ENCODE results near the gene HOXB8.

The HOXB8 gene

GRCh38 chr17:48642843-48643696 lies 28.0 kb upstream of the HOXB8 start:
- DNase-seq: no peak
- Mint-ChIP-seq H3K27ac (no peak overlapping the region), H3K4me1 (peaks cover 33% of the 10 kb centered on the region), H3K4me3 (no peak overlapping the region), H3K36me3 (peaks cover 2% of the 10 kb centered on the region), H3K9me3 (no peaks in the 10 kb centered on the region), H3K27me3 (peaks cover 100% of the 10 kb centered on the region)
- CTCF ChIA-PET: interaction anchor here (1.1 kb wide), 1 partner anchor 29 kb away, joined by 3 read pairs; no protein-coding TSS in a partner anchor

- Mint-ChIP-seq H3K9me3 (no peaks in the 10 kb centered on the region), H3K27ac (no peak overlapping the region), H3K4me3 (no peak overlapping the region), H3K27me3 (peaks cover 100% of the 10 kb centered on the region), H3K36me3 (peaks cover 2% of the 10 kb centered on the region), H3K4me1 (peaks cover 26% of the 10 kb centered on the region)
- no peak for DNase-seq
- CTCF ChIA-PET: no interaction called here
Observed at GRCh38 chr17:48642059-48642842, 27.2 kb upstream of the HOXB8 start.

- DNase-seq: no peak
- Mint-ChIP-seq H3K36me3 (peaks cover 2% of the 10 kb centered on the region), H3K4me3 (no peak overlapping the region), H3K27ac (peak overlapping the region; percentile 11), H3K9me3 (no peaks in the 10 kb centered on the region), H3K4me1 (peaks cover 26% of the 10 kb centered on the region), H3K27me3 (peaks cover 100% of the 10 kb centered on the region)
- CTCF ChIA-PET: interaction anchor here (0.5 to 1.7 kb wide), 2 partner anchors 41 to 83 kb away, joined by 3 to 7 read pairs; no protein-coding TSS in a partner anchor
Observed at GRCh38 chr17:48641541-48642058, 26.5 kb upstream of the HOXB8 start.

GRCh38 chr17:48640858-48641180 lies 25.7 kb upstream of the HOXB8 start:
- DNase-seq: no peak
- Mint-ChIP-seq H3K9me3 (no peaks in the 10 kb centered on the region), H3K27ac (no peak overlapping the region), H3K4me1 (peaks cover 24% of the 10 kb centered on the region), H3K4me3 (no peak overlapping the region), H3K36me3 (peaks cover 2% of the 10 kb centered on the region), H3K27me3 (peaks cover 100% of the 10 kb centered on the region)
- CTCF ChIA-PET: interaction anchor here (0.8 to 1.7 kb wide), 2 partner anchors 39 to 83 kb away, joined by 4 to 7 read pairs; no protein-coding TSS in a partner anchor

- Mint-ChIP-seq H3K9me3 (no peaks in the 10 kb centered on the region), H3K4me3 (no peak overlapping the region), H3K27ac (no peak overlapping the region), H3K36me3 (peaks cover 2% of the 10 kb centered on the region), H3K4me1 (peaks cover 18% of the 10 kb centered on the region), H3K27me3 (peaks cover 100% of the 10 kb centered on the region)
- CTCF ChIA-PET: interaction anchor here (0.8 to 1.7 kb wide), 2 partner anchors 38 to 84 kb away, joined by 4 to 7 read pairs; no protein-coding TSS in a partner anchor
- no peak for DNase-seq
Observed at GRCh38 chr17:48639982-48640857, 25.1 kb upstream of the HOXB8 start.

- no peaks in the 10 kb centered on the region for H3K9me3 Mint-ChIP-seq
- H3K27ac Mint-ChIP-seq: no peak overlapping the region
- no peak for DNase-seq
- peaks cover 21% of the 10 kb centered on the region for H3K4me1 Mint-ChIP-seq
- H3K4me3 Mint-ChIP-seq: no peak overlapping the region
- H3K36me3 Mint-ChIP-seq: peaks cover 2% of the 10 kb centered on the region
- CTCF ChIA-PET: interaction anchor here (1.1 kb wide), 1 partner anchor 25 kb away, joined by 3 read pairs; no protein-coding TSS in a partner anchor
- H3K27me3 Mint-ChIP-seq: peaks cover 100% of the 10 kb centered on the region
Observed at GRCh38 chr17:48639136-48639535, 24.0 kb upstream of the HOXB8 start.

- Mint-ChIP-seq H3K4me1 (peaks cover 22% of the 10 kb centered on the region), H3K27ac (no peak overlapping the region), H3K4me3 (no peak overlapping the region), H3K36me3 (peaks cover 2% of the 10 kb centered on the region), H3K9me3 (no peaks in the 10 kb centered on the region), H3K27me3 (peaks cover 100% of the 10 kb centered on the region)
- DNase-seq: no peak
- CTCF ChIA-PET: interaction anchor here (1.0 to 2.4 kb wide), 11 partner anchors 9 to 241 kb away, joined by 3 to 13 read pairs (median 4); partner anchors contain the start of gene HOXB9
Observed at GRCh38 chr17:48637323-48638260, 22.5 kb upstream of the HOXB8 start.

- peaks cover 1% of the 10 kb centered on the region for H3K36me3 Mint-ChIP-seq
- H3K4me3 Mint-ChIP-seq: no peak overlapping the region
- no peaks in the 10 kb centered on the region for H3K9me3 Mint-ChIP-seq
- peaks cover 19% of the 10 kb centered on the region for H3K4me1 Mint-ChIP-seq
- DNase-seq: peak; percentile 82
- peaks cover 100% of the 10 kb centered on the region for H3K27me3 Mint-ChIP-seq
- CTCF ChIA-PET: interaction anchor here (0.7 to 2.4 kb wide), 15 partner anchors 10 to 243 kb away, joined by 3 to 13 read pairs (median 4); partner anchors contain the start of gene HOXB9
- no peak overlapping the region for H3K27ac Mint-ChIP-seq
Observed at GRCh38 chr17:48636177-48637018, 21.3 kb upstream of the HOXB8 start.

GRCh38 chr17:48634493-48635208 lies 19.6 kb upstream of the HOXB8 start:
- peaks cover 100% of the 10 kb centered on the region for H3K27me3 Mint-ChIP-seq
- no peaks in the 10 kb centered on the region for H3K36me3 Mint-ChIP-seq
- DNase-seq: peak; percentile 11
- H3K4me3 Mint-ChIP-seq: no peak overlapping the region
- no peak overlapping the region for H3K27ac Mint-ChIP-seq
- H3K9me3 Mint-ChIP-seq: no peaks in the 10 kb centered on the region
- CTCF ChIA-PET: interaction anchor here (0.6 to 1.0 kb wide), 2 partner anchors 12 to 323 kb away, joined by 3 to 5 read pairs; no protein-coding TSS in a partner anchor
- H3K4me1 Mint-ChIP-seq: peaks cover 17% of the 10 kb centered on the region

GRCh38 chr17:48633266-48633677 lies 18.2 kb upstream of the HOXB8 start:
- CTCF ChIA-PET: interaction anchor here (1.9 kb wide), 1 partner anchor 12 kb away, joined by 5 read pairs; no protein-coding TSS in a partner anchor
- Mint-ChIP-seq H3K9me3 (no peaks in the 10 kb centered on the region), H3K4me1 (peaks cover 17% of the 10 kb centered on the region), H3K4me3 (no peak overlapping the region), H3K27me3 (peaks cover 100% of the 10 kb centered on the region), H3K27ac (no peak overlapping the region), H3K36me3 (no peaks in the 10 kb centered on the region)
- no peak for DNase-seq

- Mint-ChIP-seq H3K27ac (no peak overlapping the region), H3K36me3 (no peaks in the 10 kb centered on the region), H3K4me3 (peak overlapping the region; percentile 16), H3K27me3 (peaks cover 100% of the 10 kb centered on the region), H3K4me1 (peaks cover 17% of the 10 kb centered on the region), H3K9me3 (no peaks in the 10 kb centered on the region)
- no peak for DNase-seq
- CTCF ChIA-PET: interaction anchor here (1.2 to 1.9 kb wide), 4 partner anchors 11 to 42 kb away, joined by 3 to 5 read pairs (median 4); no protein-coding TSS in a partner anchor
Observed at GRCh38 chr17:48632579-48633265, 17.6 kb upstream of the HOXB8 start.

All from activated naive CD4-positive, alpha-beta T cell treated with anti-CD3 and anti-CD28 coated beads, Interleukin-2, amount 10 ng/mL, durations not matched to agents 7 days and 5 days (primary cell).